ENCODE measurements around the gene PGM5.

GRCh38 chr9:68427216-68427977 lies 71.0 kb downstream of the PGM5 start:
- TF ChIP-seq, protein P1, sequence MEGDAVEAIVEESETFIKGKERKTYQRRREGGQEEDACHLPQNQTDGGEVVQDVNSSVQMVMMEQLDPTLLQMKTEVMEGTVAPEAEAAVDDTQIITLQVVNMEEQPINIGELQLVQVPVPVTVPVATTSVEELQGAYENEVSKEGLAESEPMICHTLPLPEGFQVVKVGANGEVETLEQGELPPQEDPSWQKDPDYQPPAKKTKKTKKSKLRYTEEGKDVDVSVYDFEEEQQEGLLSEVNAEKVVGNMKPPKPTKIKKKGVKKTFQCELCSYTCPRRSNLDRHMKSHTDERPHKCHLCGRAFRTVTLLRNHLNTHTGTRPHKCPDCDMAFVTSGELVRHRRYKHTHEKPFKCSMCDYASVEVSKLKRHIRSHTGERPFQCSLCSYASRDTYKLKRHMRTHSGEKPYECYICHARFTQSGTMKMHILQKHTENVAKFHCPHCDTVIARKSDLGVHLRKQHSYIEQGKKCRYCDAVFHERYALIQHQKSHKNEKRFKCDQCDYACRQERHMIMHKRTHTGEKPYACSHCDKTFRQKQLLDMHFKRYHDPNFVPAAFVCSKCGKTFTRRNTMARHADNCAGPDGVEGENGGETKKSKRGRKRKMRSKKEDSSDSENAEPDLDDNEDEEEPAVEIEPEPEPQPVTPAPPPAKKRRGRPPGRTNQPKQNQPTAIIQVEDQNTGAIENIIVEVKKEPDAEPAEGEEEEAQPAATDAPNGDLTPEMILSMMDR (IDR thresholded peaks at IDR 0.05; ENCODE audit: low read depth, low read length): no peak
- TF ChIP-seq MYC (IDR thresholded peaks at IDR 0.05; ENCODE audit: low read depth, low read length): no peak
- TF ChIP-seq POLR2A (IDR thresholded peaks at IDR 0.05; ENCODE audit: extremely low read depth, insufficient read length): no peak
